T-helper 2 cell treated with Interferon-gamma antibody and Interleukin-4, amounts not matched to agents 5 μg/mL and 100 μg/mL, for 36 hours (primary cell): Measurements from ENCODE around the gene DLEU7.
A peak's percentile ranks its signal among the peaks of the same experiment; 100 is the strongest.

Source experiments
- DNase-seq: peaks from one replicate; pipeline ENCODE4 v3.0.0; 2021; ENCODE audit warnings: low spot score
- H3K27ac Mint-ChIP-seq: one replicate; pipeline ENCODE4 v1.8.0; 2021; ENCODE audit warnings: mild to moderate bottlenecking, mixed read lengths
- H3K27me3 Mint-ChIP-seq: one replicate; pipeline ENCODE4 v1.8.0; 2021; ENCODE audit warnings: low read depth, mixed read lengths
- H3K36me3 Mint-ChIP-seq: one replicate; pipeline ENCODE4 v1.8.0; 2021; ENCODE audit warnings: low read depth, mixed read lengths
- H3K4me1 Mint-ChIP-seq: one replicate; pipeline ENCODE4 v1.8.0; 2021; ENCODE audit warnings: low read depth, mixed read lengths
- H3K4me3 Mint-ChIP-seq: one replicate; pipeline ENCODE4 v1.8.0; 2022; ENCODE audit warnings: mild to moderate bottlenecking, moderate library complexity, mixed read lengths
- H3K9me3 Mint-ChIP-seq: one replicate; pipeline ENCODE4 v1.8.0; 2021; ENCODE audit warnings: mixed read lengths

Gene DLEU7

GRCh38 chr13:50866817-50867636 is 23.5 kb upstream of the DLEU7 start:
- Mint-ChIP-seq H3K27me3 (peaks cover 50% of the 10 kb centered on the region), H3K4me1 (peaks cover 1% of the 10 kb centered on the region), H3K36me3 (no peaks in the 10 kb centered on the region), H3K4me3 (no peak overlapping the region), H3K9me3 (peaks cover 5% of the 10 kb centered on the region), H3K27ac (no peak overlapping the region)
- DNase-seq, result no peak

GRCh38 chr13:50864492-50864891 is 21.0 kb upstream of the DLEU7 start:
- H3K27ac Mint-ChIP-seq, result no peak overlapping the region
- no peak overlapping the region for H3K4me3 Mint-ChIP-seq
- peaks cover 5% of the 10 kb centered on the region for H3K9me3 Mint-ChIP-seq
- no peak for DNase-seq
- H3K27me3 Mint-ChIP-seq, result peaks cover 46% of the 10 kb centered on the region
- H3K4me1 Mint-ChIP-seq, result peaks cover 1% of the 10 kb centered on the region
- no peaks in the 10 kb centered on the region for H3K36me3 Mint-ChIP-seq

GRCh38 chr13:50855681-50856080 is 12.2 kb upstream of the DLEU7 start:
- H3K9me3 Mint-ChIP-seq, result peaks cover 30% of the 10 kb centered on the region
- DNase-seq, result no peak
- no peaks in the 10 kb centered on the region for H3K4me1 Mint-ChIP-seq
- H3K27ac Mint-ChIP-seq, result no peak overlapping the region
- H3K27me3 Mint-ChIP-seq, result peaks cover 62% of the 10 kb centered on the region
- peaks cover 8% of the 10 kb centered on the region for H3K36me3 Mint-ChIP-seq
- no peak overlapping the region for H3K4me3 Mint-ChIP-seq

GRCh38 chr13:50850445-50850844 is 7.0 kb upstream of the DLEU7 start:
- Mint-ChIP-seq H3K4me3 (no peak overlapping the region), H3K4me1 (peaks cover 20% of the 10 kb centered on the region), H3K27me3 (peaks cover 47% of the 10 kb centered on the region), H3K9me3 (no peaks in the 10 kb centered on the region), H3K27ac (no peak overlapping the region), H3K36me3 (no peaks in the 10 kb centered on the region)
- DNase-seq, result no peak

GRCh38 chr13:50847501-50847900 is 4.0 kb upstream of the DLEU7 start:
- peaks cover 20% of the 10 kb centered on the region for H3K4me1 Mint-ChIP-seq
- H3K27me3 Mint-ChIP-seq, result peaks cover 37% of the 10 kb centered on the region
- no peaks in the 10 kb centered on the region for H3K9me3 Mint-ChIP-seq
- DNase-seq, result no peak
- H3K36me3 Mint-ChIP-seq, result no peaks in the 10 kb centered on the region
- no peak overlapping the region for H3K4me3 Mint-ChIP-seq
- H3K27ac Mint-ChIP-seq, result no peak overlapping the region

- no peaks in the 10 kb centered on the region for H3K36me3 Mint-ChIP-seq
- DNase-seq, result no peak
- no peak overlapping the region for H3K27ac Mint-ChIP-seq
- H3K9me3 Mint-ChIP-seq, result no peaks in the 10 kb centered on the region
- no peak overlapping the region for H3K4me3 Mint-ChIP-seq
- peaks cover 20% of the 10 kb centered on the region for H3K4me1 Mint-ChIP-seq
- H3K27me3 Mint-ChIP-seq, result peaks cover 38% of the 10 kb centered on the region
Measured at GRCh38 chr13:50846861-50847475, 3.5 kb upstream of the DLEU7 start.

- Mint-ChIP-seq H3K4me1 (peaks cover 20% of the 10 kb centered on the region), H3K27ac (no peak overlapping the region), H3K4me3 (no peak overlapping the region), H3K9me3 (no peaks in the 10 kb centered on the region), H3K27me3 (peaks cover 32% of the 10 kb centered on the region), H3K36me3 (no peaks in the 10 kb centered on the region)
- no peak for DNase-seq
Measured at GRCh38 chr13:50845211-50845610, 1.7 kb upstream of the DLEU7 start.

- no peak for DNase-seq
- no peaks in the 10 kb centered on the region for H3K36me3 Mint-ChIP-seq
- H3K4me1 Mint-ChIP-seq, result peaks cover 19% of the 10 kb centered on the region
- H3K4me3 Mint-ChIP-seq, result peak overlapping the region; percentile 42
- H3K9me3 Mint-ChIP-seq, result no peaks in the 10 kb centered on the region
- H3K27ac Mint-ChIP-seq, result no peak overlapping the region
- peaks cover 31% of the 10 kb centered on the region for H3K27me3 Mint-ChIP-seq
Measured at GRCh38 chr13:50844084-50844875, 788 bp upstream of the DLEU7 start.

- H3K27ac Mint-ChIP-seq, result no peak overlapping the region
- H3K4me3 Mint-ChIP-seq, result no peak overlapping the region
- H3K27me3 Mint-ChIP-seq, result peaks cover 24% of the 10 kb centered on the region
- DNase-seq, result no peak
- H3K9me3 Mint-ChIP-seq, result no peaks in the 10 kb centered on the region
- H3K4me1 Mint-ChIP-seq, result peaks cover 13% of the 10 kb centered on the region
- no peaks in the 10 kb centered on the region for H3K36me3 Mint-ChIP-seq
Measured at GRCh38 chr13:50842990-50843256, 569 bp downstream of the DLEU7 start.

- Mint-ChIP-seq H3K27me3 (peaks cover 23% of the 10 kb centered on the region), H3K9me3 (no peaks in the 10 kb centered on the region), H3K36me3 (no peaks in the 10 kb centered on the region), H3K27ac (no peak overlapping the region), H3K4me1 (peaks cover 11% of the 10 kb centered on the region), H3K4me3 (no peak overlapping the region)
- no peak for DNase-seq
Measured at GRCh38 chr13:50842251-50842989, 1.1 kb downstream of the DLEU7 start.

GRCh38 chr13:50841786-50842185 is 1.7 kb downstream of the DLEU7 start:
- Mint-ChIP-seq H3K9me3 (no peaks in the 10 kb centered on the region), H3K4me1 (peaks cover 6% of the 10 kb centered on the region), H3K27me3 (peaks cover 23% of the 10 kb centered on the region), H3K4me3 (no peak overlapping the region), H3K36me3 (no peaks in the 10 kb centered on the region), H3K27ac (no peak overlapping the region)
- no peak for DNase-seq

GRCh38 chr13:50840284-50840683 is 3.2 kb downstream of the DLEU7 start:
- H3K4me3 Mint-ChIP-seq, result no peak overlapping the region
- H3K36me3 Mint-ChIP-seq, result no peaks in the 10 kb centered on the region
- DNase-seq, result no peak
- H3K9me3 Mint-ChIP-seq, result no peaks in the 10 kb centered on the region
- peaks cover 27% of the 10 kb centered on the region for H3K27me3 Mint-ChIP-seq
- H3K4me1 Mint-ChIP-seq, result no peaks in the 10 kb centered on the region
- H3K27ac Mint-ChIP-seq, result no peak overlapping the region

GRCh38 chr13:50839828-50840227 is 3.7 kb downstream of the DLEU7 start:
- no peaks in the 10 kb centered on the region for H3K36me3 Mint-ChIP-seq
- H3K9me3 Mint-ChIP-seq, result no peaks in the 10 kb centered on the region
- no peak overlapping the region for H3K27ac Mint-ChIP-seq
- H3K27me3 Mint-ChIP-seq, result peaks cover 27% of the 10 kb centered on the region
- H3K4me1 Mint-ChIP-seq, result no peaks in the 10 kb centered on the region
- H3K4me3 Mint-ChIP-seq, result no peak overlapping the region
- no peak for DNase-seq

- H3K27me3 Mint-ChIP-seq, result peaks cover 29% of the 10 kb centered on the region
- peaks cover 8% of the 10 kb centered on the region for H3K9me3 Mint-ChIP-seq
- DNase-seq, result no peak
- H3K27ac Mint-ChIP-seq, result no peak overlapping the region
- H3K36me3 Mint-ChIP-seq, result peaks cover 2% of the 10 kb centered on the region
- no peaks in the 10 kb centered on the region for H3K4me1 Mint-ChIP-seq
- no peak overlapping the region for H3K4me3 Mint-ChIP-seq
Measured at GRCh38 chr13:50838701-50839100, 4.8 kb downstream of the DLEU7 start.
